Medulla oblongata (tissue), 1 donor: ENCODE data around the gene EXOSC2.

Experiments
- DNase-seq: peaks from one replicate; pipeline ENCODE4 v3.0.0-alpha.2; 2015; ENCODE audit errors: extremely low spot score

Gene EXOSC2

GRCh38 chr9:130696996-130697395 is 3.4 kb downstream of the EXOSC2 start:
- DNase-seq, result no peak

DNA sequence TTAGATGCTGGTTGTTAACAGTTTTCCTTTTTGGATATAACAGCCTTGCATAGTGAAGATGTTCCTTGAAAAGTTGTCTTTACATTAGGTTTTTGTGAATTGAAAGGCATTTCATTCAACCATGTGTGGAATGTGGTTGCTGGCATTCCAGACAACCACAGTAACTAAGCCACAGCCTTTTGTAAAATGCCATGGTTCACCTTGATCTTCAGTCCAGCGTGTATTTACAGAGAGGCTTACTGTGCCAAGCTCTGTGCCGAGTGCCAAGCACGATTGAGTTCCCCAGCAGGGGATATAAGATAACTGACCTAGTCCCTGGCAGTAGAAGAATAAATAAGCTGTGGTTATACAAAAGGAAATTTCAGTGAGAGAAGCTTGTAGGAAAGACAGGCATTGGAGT is 4.9 kb downstream of the EXOSC2 start:
- no peak for DNase-seq

DNA sequence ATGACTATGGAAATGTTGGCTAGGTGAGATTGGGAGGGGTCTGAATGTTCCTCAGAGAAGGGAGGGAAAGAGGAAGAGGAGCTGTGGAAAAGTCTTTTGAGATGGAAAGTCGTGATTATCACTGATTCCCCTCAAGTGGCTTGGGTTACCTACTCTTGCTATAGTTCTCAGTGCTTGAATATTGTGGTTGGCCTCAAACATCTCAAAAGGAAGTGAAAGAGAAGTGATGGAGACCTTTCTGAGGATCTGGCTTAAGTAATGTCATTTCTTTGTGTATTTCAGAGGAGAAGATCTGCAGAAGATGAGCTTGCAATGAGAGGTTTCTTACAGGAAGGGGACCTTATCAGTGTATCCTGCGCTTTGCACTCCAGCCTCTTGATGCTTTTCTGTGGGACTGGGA is 5.5 kb downstream of the EXOSC2 start:
- no peak for DNase-seq

- peak; percentile 91 for DNase-seq
Observed at GRCh38 chr9:130701059-130702022, 7.8 kb downstream of the EXOSC2 start.

DNA sequence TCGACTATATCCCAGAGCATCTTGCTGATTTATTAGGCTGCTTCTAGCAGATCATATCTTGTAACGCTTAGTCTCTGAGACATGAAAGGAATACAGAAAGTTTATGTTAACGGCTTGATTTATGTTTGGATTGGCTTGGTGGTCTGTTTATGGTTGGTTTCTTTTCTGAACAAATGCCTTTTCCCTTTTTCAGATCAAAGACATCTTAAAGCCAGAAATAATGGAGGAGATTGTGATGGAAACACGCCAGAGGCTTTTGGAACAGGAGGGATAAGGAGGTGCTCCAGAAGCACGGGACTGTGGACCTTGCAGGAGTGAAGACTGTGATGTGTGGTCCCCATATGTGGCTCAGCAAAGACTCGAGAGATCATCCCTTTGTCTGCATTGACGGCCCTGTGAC is 9.9 kb downstream of the EXOSC2 start:
- no peak for DNase-seq

DNA sequence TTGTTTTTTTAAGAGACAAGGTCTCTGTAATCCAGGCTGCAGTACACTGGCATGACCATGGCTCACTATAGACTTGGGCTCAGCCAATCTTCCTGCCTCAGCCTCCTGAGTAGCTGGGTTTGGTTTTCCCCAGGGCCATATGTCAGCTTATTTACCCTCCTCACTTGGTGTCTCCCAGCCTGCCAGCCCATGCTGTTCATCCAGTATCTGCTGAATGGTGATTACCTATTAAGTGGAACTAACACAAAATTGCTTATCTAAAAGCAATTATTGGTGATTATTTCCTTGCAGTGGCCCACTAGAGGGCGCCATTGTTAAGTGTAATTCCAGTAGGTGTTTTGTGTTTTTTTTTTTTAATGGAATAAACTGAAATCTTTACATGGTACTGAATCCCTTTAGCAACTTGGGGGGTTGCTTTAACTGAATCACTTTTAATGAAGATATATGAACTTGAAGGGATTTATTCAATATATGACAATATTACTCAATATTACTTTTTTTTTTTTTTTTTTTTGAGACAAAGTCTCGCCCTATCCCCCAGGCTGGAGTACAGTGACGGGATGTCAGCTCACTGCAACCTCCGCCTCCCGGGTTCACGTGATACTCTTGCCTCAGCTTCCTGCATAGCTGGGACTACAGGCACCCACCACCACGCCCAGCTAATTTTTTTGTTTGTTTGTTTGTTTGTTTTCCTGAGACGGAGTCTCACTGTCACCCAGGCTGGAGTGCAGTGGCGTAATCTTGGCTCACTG is 13.8 kb downstream of the EXOSC2 start:
- DNase-seq, result peak; percentile 74

DNA sequence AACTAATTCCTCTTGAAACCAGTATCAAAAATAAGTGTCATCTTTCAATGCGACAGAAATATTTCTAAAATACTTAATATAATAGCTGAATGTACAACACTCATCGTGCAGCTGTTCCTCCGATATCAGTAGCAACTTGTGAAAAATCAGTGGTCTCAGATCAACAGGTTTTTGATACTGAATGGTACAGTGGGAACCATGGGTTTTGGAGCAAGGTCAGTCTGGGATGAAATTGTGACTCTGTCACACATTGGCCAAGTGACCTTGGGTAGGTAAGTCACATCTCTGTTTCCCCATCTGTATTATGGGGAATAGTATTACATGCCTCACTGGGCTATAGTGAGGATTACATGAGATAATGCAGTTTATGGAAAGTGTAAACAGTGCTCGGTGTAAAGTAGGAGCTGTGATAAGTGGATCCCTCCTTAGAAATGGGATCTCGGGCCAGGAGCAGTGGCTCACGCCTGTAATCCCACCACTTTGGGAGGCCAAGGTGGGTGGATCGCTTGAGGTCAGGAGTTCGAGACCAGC is 17.3 kb downstream of the EXOSC2 start:
- no peak for DNase-seq

DNA sequence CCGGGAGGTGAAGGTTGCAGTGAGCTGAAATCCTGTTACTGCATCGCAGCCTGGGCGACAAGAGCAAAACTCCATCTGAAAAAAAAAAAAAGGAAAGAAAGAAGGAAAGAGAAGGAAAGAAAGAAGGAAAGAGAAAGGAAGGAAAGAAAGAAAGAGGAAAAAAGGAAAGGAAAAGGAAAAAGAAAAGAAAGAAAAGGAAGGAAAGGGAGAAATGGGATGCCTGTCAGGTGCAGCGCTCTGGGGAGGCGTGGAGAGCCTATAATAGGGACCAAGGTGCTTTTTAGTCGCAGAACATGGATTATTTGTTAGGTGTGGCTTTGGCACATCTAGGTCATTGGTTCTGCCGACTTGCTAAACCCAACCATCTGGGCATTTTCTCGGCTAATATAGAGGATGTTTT is 17.9 kb downstream of the EXOSC2 start:
- DNase-seq, result no peak

DNA sequence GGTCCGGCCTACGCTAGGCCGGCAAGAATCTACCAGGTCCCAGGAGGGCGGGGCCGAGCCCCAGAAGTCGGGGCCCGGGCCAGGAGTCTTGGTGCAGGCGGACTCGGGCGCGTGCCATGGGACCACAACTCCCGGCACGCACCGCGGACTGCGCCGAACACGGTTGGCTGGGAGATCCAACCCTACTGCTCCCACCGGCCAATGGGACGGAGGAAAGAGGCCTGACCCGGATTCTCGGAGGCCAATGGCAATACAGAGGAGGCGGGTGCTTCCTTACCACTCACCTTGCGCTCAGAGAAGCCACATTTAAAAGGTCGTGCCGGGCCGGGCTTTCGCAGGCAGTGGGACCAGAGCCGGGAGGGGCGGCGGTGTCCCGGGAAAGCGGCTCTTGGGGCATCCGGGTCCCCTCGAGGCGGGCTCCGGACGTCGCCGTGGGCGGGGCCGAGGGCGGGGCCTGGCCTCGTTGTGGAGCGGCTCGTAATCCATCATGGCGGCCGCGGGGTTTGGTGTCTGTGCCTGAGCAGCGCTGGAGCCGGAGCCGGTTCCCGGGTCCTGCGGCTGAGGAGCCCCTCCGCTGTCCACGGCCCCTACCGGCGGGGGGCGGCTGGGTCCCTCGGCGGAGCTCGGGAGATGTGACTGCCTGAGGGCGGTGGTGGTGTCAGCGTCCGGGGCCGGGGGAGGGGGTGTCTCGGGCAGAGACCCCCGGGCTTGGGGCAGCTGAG is 19.1 kb downstream of the EXOSC2 start:
- peak; percentile 99 for DNase-seq

DNA sequence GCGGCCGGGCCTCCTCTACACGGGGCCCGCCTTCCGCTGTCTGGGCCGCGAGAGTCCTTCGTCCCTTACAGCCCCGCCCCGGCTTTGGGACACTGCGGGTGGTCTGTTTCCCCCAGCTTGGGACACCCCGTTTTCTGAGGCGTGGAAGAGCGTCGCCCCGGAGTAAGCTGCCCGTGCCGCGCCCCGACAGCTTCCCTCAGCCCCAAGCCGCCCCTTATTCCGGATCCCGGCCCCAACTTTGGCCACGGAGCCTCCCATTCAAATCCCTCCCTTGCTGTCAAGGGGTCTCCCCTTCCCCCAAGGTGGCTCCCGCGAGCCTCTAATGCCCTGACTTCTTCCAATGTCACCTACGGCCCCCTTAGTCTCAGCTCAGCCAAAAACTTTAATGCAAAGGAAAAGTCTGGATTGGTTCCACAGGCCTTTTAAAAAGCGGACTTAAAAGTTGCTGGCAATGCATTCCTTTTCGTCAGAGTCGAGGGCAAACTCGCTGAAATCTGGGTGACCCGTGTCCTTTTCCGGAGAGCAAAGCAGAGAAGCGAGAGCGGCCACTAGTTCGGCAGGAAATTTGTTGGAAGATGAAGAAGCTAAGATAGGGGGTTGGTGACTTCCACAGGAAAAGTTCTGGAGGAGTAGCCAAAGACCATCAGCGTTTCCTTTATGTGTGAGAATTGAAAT is 19.8 kb downstream of the EXOSC2 start:
- DNase-seq, result peak; percentile 66

GRCh38 chr9:130714586-130715110 is 21.1 kb downstream of the EXOSC2 start:
- DNase-seq, result no peak

- DNase-seq, result no peak
Observed at GRCh38 chr9:130715270-130715669, 21.7 kb downstream of the EXOSC2 start.

GRCh38 chr9:130718562-130718961 is 25.0 kb downstream of the EXOSC2 start:
- no peak for DNase-seq

DNA sequence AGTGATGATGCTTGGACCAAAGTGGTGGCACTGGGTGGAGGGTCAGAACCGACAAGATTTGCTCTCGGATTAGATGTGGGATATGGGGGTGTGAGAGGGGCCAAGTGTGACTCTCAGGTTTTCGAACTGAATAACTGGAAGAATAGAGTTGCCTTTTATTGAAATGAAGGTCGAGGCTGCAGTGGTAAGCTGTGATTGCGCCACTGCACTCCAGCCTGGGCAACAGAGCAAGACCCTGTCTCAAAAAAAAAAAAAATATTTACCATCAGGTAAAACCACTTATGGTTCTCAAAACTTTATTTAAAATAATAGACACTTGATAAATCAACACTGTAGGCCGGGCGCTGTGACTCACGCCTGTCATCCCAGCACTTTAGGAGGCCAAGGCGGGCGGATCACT is 27.2 kb downstream of the EXOSC2 start:
- DNase-seq, result no peak

GRCh38 chr9:130728721-130729120 is 35.1 kb downstream of the EXOSC2 start:
- DNase-seq, result no peak

- DNase-seq, result no peak
Observed at GRCh38 chr9:130729145-130729544, 35.6 kb downstream of the EXOSC2 start.

- DNase-seq, result no peak
Observed at GRCh38 chr9:130731355-130731754, 37.8 kb downstream of the EXOSC2 start.

DNA sequence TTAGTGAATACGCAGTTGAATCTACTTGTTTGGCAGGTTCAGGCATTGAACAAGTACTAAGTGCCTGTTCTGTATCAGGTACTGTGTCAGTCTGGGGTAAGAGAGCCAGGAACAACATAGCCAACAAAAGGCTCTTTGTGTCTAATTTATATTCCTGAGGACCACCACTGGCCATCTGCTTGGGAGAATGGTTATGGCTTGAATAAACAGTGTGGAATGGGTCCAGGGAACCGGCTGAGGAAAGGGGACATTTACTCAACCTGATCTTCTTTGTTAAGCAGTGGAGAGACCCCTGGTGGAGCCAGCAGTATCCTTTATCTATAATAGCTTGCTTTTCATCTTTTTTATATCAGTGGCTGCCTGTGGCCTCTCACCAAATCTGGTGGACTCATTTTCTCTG is 38.6 kb downstream of the EXOSC2 start:
- no peak for DNase-seq

DNA sequence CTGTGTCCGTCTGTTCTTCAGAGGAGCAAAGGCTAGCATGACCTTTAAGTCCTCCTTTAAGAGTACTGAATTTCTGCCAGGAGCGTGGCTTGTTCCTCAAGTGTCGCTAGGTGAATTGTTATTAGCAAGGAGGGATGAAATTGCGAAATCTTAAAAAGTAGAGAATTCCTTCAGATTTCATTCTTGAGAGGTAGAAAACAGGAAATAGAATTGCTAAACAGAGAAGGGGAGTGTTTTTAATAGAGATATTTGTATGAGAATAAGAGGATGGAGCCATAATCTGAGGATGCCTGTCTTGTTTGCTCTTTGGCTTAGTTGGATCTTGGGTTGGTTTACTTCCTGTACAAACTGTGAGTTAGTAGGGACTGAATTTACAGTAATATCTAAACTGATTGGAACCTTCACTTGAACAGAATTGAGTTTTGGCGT is 39.2 kb downstream of the EXOSC2 start:
- DNase-seq, result no peak

DNA sequence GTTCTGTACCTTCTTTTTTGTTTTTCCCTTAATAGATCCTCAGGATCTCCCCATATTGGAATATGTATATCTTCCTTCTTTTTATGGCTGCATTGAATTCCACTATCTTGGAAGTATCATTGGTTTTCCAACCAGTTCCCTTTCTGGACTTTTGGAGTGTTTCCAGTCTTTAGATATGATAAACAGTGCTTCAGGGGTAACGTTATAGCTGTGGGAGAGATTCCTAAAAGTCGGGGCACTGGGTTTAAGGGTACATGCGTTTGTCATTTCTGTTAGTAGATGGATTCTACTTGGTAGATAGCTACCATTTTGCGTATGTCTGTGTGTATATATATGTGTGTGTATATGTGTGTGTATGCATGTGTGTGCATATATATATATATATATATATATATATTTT is 42.0 kb downstream of the EXOSC2 start:
- DNase-seq, result no peak

- no peak for DNase-seq
Observed at GRCh38 chr9:130736834-130737233, 43.3 kb downstream of the EXOSC2 start.
